ENCODE data around the gene ELK3. TPM values are rescaled to one million over a fixed set of nuclear protein-coding genes. Genes with fewer than 3 reads are reported as not detected.

The ELK3 gene
- total RNA-seq, 2 donors from 2014 or later = 8.5 to 10.8 TPM

DNA sequence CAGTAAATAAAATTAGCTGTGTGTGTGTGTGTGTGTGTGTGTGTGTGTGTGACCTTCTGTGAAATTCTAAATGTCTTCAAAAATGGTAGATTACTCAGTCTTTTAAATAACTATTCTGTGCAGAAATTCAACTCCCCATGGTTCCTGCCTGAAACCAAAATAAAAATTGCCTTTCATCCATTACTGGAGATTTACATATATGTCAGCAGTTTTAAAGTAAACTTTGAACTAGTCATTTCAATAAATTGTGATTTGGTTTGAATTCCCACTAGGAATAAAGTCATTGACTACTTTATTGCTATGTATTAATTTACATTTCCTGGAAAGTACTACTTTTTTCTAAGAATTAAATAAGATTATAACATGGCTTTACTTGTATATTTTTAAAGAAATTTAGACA is 5.3 kb downstream of the ELK3 start:
- TF ChIP-seq, protein P1, sequence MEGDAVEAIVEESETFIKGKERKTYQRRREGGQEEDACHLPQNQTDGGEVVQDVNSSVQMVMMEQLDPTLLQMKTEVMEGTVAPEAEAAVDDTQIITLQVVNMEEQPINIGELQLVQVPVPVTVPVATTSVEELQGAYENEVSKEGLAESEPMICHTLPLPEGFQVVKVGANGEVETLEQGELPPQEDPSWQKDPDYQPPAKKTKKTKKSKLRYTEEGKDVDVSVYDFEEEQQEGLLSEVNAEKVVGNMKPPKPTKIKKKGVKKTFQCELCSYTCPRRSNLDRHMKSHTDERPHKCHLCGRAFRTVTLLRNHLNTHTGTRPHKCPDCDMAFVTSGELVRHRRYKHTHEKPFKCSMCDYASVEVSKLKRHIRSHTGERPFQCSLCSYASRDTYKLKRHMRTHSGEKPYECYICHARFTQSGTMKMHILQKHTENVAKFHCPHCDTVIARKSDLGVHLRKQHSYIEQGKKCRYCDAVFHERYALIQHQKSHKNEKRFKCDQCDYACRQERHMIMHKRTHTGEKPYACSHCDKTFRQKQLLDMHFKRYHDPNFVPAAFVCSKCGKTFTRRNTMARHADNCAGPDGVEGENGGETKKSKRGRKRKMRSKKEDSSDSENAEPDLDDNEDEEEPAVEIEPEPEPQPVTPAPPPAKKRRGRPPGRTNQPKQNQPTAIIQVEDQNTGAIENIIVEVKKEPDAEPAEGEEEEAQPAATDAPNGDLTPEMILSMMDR (IDR thresholded peaks at IDR 0.05) = no peak
- Histone ChIP-seq H3K27ac (no peak overlapping the region), H3K9me3 (no peaks in the 10 kb centered on the region), H3K9ac (ENCODE audit: low read depth in 2 of 2, low read length in 2 of 2) (no peak overlapping the region), H3K4me1 (no peaks in the 10 kb centered on the region), H3K4me3 (no peak overlapping the region), H3K27me3 (no peaks in the 10 kb centered on the region), H3K36me3 (no peaks in the 10 kb centered on the region)
- intact Hi-C loops (cut with DNase I) = no loop called here
- DNase-seq = no peak

DNA sequence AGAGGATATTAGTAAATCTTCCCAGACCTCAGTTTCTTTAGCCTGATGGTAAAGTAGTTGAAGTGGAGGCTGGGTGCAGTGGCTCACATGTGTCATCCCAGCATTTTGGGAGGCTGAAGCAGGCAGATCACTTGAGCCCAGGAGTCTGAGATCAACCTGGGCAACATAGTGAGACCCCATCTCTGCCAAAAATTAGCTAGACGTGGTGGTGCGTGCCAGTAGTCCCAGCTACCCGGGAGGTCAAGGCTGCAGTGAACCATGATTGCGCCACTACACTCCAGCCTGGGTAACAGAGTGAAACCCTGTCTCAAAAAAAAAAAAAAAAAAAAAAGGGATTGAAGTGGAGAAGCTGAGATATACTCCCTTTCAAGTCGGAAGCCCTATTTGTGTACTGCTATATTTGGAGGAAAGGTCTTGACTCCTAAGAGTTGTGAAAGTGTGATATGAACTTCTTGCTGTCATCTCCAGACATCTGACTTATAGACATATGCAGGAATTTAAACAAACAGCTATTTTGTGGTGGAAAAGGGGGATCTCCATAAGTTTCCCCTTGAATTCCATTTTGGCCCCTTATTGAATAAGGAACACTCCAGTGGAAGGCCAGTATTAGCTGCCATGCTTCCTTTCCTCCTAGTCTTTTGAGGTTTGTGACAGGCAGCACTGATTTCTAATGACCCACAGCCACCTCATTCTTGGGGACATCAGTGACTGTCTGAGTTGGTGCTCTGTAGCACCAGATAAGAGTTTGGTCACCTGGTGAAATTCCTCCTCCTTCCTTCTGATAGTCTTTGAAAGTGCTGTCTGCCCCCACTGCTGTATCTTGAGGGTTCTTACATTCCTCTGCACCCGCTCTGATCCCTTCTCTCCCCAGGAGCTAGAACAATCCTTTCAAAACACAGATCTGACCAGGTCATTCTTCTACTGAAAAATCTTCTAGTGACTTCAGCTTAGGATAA is 7.4 kb downstream of the ELK3 start:
- H3K36me3 ChIP-seq = no peaks in the 10 kb centered on the region
- no peaks in the 10 kb centered on the region for H3K27me3 ChIP-seq
- no peak overlapping the region for H3K4me3 ChIP-seq
- no peaks in the 10 kb centered on the region for H3K4me1 ChIP-seq
- TF ChIP-seq, protein P1 (IDR thresholded peaks at IDR 0.05) = no peak
- no peaks in the 10 kb centered on the region for H3K9me3 ChIP-seq
- no peak overlapping the region for H3K9ac ChIP-seq (ENCODE audit: low read depth in 2 of 2, low read length in 2 of 2)
- no peak for DNase-seq
- intact Hi-C loops (cut with DNase I) = no loop called here
- H3K27ac ChIP-seq = no peak overlapping the region

DNA sequence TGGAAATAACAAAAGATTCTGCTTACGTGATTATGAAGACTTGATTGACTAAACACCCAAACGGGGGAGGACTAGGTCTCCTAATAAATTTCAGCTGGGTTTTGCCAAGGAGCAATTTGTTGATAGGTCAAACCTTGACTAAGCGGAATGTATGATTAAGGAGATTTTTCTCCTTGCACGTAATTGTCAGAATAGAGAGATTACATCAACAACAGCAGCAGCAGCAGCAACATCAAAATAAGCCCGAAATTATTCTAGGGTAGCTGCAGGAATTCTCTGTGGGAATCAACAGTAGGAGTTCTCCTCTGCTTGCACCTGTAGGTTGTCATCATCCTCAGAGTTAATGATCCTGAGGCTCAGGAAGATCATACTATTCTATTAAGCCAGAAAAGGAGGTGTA is 10.2 kb downstream of the ELK3 start:
- Histone ChIP-seq H3K27me3 (no peaks in the 10 kb centered on the region), H3K9me3 (no peaks in the 10 kb centered on the region), H3K4me1 (no peaks in the 10 kb centered on the region), H3K36me3 (no peaks in the 10 kb centered on the region), H3K27ac (no peak overlapping the region), H3K9ac (ENCODE audit: low read depth in 2 of 2, low read length in 2 of 2) (no peak overlapping the region), H3K4me3 (no peak overlapping the region)
- intact Hi-C loops (cut with DNase I) = no loop called here
- no peak for DNase-seq
- TF ChIP-seq, protein P1 (IDR thresholded peaks at IDR 0.05) = no peak

DNA sequence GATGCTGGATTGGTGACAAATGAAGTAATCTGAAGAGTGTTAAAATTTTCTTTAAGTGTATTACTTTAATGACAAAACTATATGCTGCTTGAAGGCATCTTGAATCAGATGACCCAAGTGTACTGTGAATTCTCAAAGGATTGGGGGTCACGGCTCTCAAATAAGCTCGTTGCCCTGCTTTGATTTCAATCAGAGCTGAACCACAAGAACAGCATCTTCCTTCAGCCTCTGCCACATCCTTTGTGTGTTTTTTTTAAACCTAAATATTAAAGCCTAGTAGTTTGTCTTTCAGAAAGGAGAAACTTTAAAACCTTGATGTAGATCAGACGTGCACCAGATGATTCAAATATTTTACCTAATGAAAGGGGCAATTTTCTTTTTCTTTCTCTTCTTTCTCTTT is 11.7 kb downstream of the ELK3 start:
- intact Hi-C loops (cut with DNase I) = loop anchor here (5.0 kb wide), 1 partner anchor 316 kb away; no protein-coding TSS in a partner anchor
- no peak overlapping the region for H3K4me3 ChIP-seq
- H3K9ac ChIP-seq (ENCODE audit: low read depth in 2 of 2, low read length in 2 of 2) = no peak overlapping the region
- no peak for DNase-seq
- no peaks in the 10 kb centered on the region for H3K27me3 ChIP-seq
- TF ChIP-seq, protein P1 (IDR thresholded peaks at IDR 0.05) = no peak
- H3K36me3 ChIP-seq = no peaks in the 10 kb centered on the region
- H3K9me3 ChIP-seq = no peaks in the 10 kb centered on the region
- H3K27ac ChIP-seq = no peak overlapping the region
- H3K4me1 ChIP-seq = no peaks in the 10 kb centered on the region

DNA sequence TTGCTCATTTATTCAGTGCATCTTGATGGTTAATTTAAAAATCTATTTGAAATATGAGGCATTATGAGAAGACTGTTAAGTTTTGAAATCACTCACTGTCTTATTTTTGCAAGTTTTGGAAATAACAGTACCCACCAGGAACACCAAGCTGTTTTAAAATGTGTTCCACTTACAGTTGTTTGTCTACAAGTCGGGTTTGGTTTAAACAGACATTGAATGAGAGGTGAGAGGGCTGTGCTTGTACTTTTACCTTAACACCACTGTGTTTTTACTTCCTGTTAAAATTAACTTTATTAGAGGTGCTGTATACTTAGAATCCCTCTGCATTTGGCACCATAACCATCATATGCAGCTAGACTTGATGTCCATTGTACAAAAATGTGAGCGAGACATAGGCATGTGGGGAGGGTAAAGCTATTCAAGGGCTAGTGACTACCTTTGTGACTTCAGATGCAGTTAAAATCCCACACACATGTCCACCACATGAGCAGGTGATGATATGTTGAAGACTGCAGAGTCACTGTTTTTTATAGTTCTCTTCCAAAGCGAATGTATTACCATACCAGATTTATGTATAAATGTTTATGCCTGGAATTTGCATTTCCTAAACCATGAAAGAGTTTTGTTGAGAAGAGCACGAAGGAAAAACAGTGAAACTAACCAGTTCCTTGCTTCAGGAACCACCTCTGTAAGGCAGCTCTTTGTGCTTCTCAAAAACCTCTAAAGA is 12.9 kb downstream of the ELK3 start:
- H3K4me1 ChIP-seq = no peaks in the 10 kb centered on the region
- H3K4me3 ChIP-seq = no peak overlapping the region
- DNase-seq = no peak
- intact Hi-C loops (cut with DNase I) = loop anchor here (5.0 kb wide), 1 partner anchor 315 kb away; no protein-coding TSS in a partner anchor
- no peaks in the 10 kb centered on the region for H3K9me3 ChIP-seq
- no peak overlapping the region for H3K9ac ChIP-seq (ENCODE audit: low read depth in 2 of 2, low read length in 2 of 2)
- H3K36me3 ChIP-seq = no peaks in the 10 kb centered on the region
- H3K27ac ChIP-seq = no peak overlapping the region
- H3K27me3 ChIP-seq = no peaks in the 10 kb centered on the region
- TF ChIP-seq, protein P1 (IDR thresholded peaks at IDR 0.05) = no peak
